Measurements from ENCODE around the gene TTN.

- no peak for TF ChIP-seq CTCF (IDR thresholded peaks at IDR 0.05)
- TF ChIP-seq EZH2phosphoT487 (IDR thresholded peaks at IDR 0.05) = no peak
- no peak for TF ChIP-seq EZH2 (IDR thresholded peaks at IDR 0.05)
Observed at GRCh38 chr2:178716394-178716793, 90.8 kb downstream of the TTN start.
